NCI-H524 treated with DMSO at 0.1 percent for 48 hours (cell line): ENCODE measurements around the gene NCOR1.
"Not testable (repeated sequence)": the region's sequence is repeated elsewhere in the genome, so short reads cannot be mapped to it uniquely, and the experiment has no call there.

Experiments used
- DNase-seq: peaks from one replicate; lab custom pipeline; 2025; lab: John Stamatoyannopoulos, UW

Gene NCOR1

GRCh38 chr17:16148596-16148995 lies 66.7 kb downstream of the NCOR1 start:
- DNase-seq: no peak

- DNase-seq: not testable (repeated sequence)
Observed at GRCh38 chr17:16145319-16145890, 69.9 kb downstream of the NCOR1 start.

- DNase-seq: no peak
Observed at GRCh38 chr17:16141685-16142084, 73.6 kb downstream of the NCOR1 start.

- DNase-seq: no peak
Observed at GRCh38 chr17:16140854-16141253, 74.5 kb downstream of the NCOR1 start.

GRCh38 chr17:16135461-16135860 lies 79.9 kb downstream of the NCOR1 start:
- DNase-seq: no peak

GRCh38 chr17:16131593-16131992 lies 83.7 kb downstream of the NCOR1 start:
- no peak for DNase-seq

GRCh38 chr17:16129441-16130205 lies 85.7 kb downstream of the NCOR1 start:
- DNase-seq: no peak

- DNase-seq: no peak
Observed at GRCh38 chr17:16123531-16123930, 91.8 kb downstream of the NCOR1 start.

- DNase-seq: no peak
Observed at GRCh38 chr17:16122697-16123434, 92.5 kb downstream of the NCOR1 start.

GRCh38 chr17:16121915-16122314 lies 93.4 kb downstream of the NCOR1 start:
- no peak for DNase-seq

GRCh38 chr17:16120937-16121336 lies 94.4 kb downstream of the NCOR1 start:
- no peak for DNase-seq

- no peak for DNase-seq
Observed at GRCh38 chr17:16117149-16117548, 98.2 kb downstream of the NCOR1 start.

- DNase-seq: not testable (repeated sequence)
Observed at GRCh38 chr17:16115077-16115698, 100.1 kb downstream of the NCOR1 start.

GRCh38 chr17:16108871-16109270 lies 106.5 kb downstream of the NCOR1 start:
- DNase-seq: no peak

GRCh38 chr17:16108386-16108785 lies 106.9 kb downstream of the NCOR1 start:
- no peak for DNase-seq

- DNase-seq: no peak
Observed at GRCh38 chr17:16107165-16107770, 108.1 kb downstream of the NCOR1 start.

GRCh38 chr17:16106161-16106891 lies 109.0 kb downstream of the NCOR1 start:
- no peak for DNase-seq

- no peak for DNase-seq
Observed at GRCh38 chr17:16104189-16104588, 111.1 kb downstream of the NCOR1 start.

- no peak for DNase-seq
Observed at GRCh38 chr17:16101440-16101839, 113.9 kb downstream of the NCOR1 start.

- DNase-seq: no peak
Observed at GRCh38 chr17:16100737-16101400, 114.5 kb downstream of the NCOR1 start.

GRCh38 chr17:16091773-16092172 lies 123.6 kb downstream of the NCOR1 start:
- no peak for DNase-seq
